GM23248 (cell line): ENCODE results near the gene TPD52L3.

Experiments
- EZH2 ChIP-seq: fragments of 200-600 bp; sonication (generic); IDR thresholded peaks from 2 replicates; pipeline ENCODE4 v1.6.1; 2018; ENCODE audit warnings: antibody characterized with exemption, mild to moderate bottlenecking; ENCODE audit not compliant: insufficient read depth, poor library complexity, severe bottlenecking
- EZH2phosphoT487 ChIP-seq: fragments of 200-600 bp; sonication (generic); IDR thresholded peaks from 2 replicates; pipeline ENCODE4 v1.6.1; 2018; ENCODE audit warnings: antibody characterized with exemption, moderate library complexity, mild to moderate bottlenecking, low read depth; ENCODE audit not compliant: insufficient read depth

DNA sequence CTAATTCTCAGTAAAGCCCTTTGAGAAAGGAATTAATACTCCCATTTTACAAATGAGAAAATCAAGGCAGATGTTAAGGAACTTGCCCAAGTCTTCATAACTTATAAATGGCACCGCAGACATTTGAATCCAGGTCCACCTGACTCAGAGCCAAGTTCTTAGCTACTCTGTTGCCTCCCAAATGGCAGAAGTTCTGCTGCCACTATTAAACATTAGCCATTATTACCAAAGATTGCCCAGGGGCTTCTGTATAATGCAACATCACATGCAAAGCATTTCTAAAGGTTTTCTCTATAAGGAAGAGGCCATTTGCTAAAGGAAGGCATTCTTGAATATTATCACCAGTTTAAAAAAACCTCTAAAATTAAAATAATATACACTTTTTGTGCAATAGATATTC is 28.3 kb downstream of the TPD52L3 start:
- TF ChIP-seq EZH2phosphoT487 (no peak), EZH2 (no peak)
